ENCODE data around the gene ZNF784.

- no peak for TF ChIP-seq GATA2 (IDR thresholded peaks at IDR 0.05; ENCODE audit: low read depth, low read length)
- TF ChIP-seq GATA3 (IDR thresholded peaks at IDR 0.05; ENCODE audit: low read depth, low read length): no peak
Observed at GRCh38 chr19:55578761-55579747, 45.3 kb downstream of the ZNF784 start.

Measured in SH-SY5Y (cell line).